ENCODE measurements around the gene UQCRC1.

Gene UQCRC1

DNA sequence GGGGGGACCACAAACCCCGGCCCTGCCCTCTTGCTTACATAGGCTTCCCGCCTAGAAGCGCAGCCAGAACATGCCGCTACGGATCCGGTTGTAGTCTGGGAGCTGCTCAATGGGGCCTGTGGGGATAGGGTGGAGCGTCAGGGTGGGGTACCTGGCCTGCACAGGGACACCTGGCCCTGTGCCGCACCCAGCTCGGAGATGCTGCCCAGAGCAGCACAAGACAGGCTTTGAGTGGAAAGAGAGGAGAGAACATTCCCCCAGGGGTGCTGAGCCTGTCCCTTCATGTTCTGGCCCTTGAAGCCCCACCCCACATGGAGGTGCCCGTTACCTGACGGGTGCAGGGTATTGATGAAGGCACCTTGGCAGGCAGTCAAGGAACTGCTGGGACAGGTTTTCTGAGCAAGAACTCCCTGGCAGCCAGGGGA is 10.4 kb downstream of the UQCRC1 start:
- DNase-seq (ENCODE audit: low read depth, low spot score) = no peak

DNA sequence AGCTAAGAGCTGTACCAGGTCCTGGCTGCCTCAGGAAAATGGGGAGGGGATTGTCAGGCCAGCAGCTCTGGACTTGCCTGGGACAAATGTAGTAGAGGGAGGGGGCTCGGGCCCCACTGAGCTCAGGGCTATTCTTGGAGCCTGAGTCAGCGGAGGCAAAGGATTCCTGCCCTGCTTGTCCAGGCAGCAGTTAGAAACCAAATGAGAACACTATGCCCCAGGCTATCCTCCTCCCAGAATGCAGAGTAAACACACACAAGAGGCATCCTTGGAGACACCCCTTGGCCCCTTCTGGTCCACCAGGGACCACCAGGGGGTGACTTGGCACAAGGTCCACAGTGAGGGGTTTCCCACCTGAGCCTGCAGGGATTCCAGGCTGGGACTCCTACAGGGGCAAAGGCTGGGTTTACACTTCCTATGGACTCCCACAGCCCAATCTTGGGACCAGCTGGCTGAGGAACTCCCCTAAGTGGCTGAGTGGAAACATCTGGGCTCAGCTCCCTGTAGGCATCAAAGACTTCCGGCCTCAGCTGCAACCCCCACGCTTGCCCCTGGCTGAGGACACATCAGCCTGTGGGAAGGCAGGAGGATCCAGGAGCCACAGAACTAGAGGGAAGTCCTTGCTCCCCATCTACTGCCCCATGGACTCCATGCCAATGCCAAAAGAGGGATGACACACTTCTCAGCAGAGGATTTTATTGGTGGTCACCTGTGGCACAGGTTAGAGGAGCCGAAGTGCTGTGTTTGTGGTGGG is 10.9 kb downstream of the UQCRC1 start:
- peak; percentile 94 for DNase-seq (ENCODE audit: low read depth, low spot score)

DNA sequence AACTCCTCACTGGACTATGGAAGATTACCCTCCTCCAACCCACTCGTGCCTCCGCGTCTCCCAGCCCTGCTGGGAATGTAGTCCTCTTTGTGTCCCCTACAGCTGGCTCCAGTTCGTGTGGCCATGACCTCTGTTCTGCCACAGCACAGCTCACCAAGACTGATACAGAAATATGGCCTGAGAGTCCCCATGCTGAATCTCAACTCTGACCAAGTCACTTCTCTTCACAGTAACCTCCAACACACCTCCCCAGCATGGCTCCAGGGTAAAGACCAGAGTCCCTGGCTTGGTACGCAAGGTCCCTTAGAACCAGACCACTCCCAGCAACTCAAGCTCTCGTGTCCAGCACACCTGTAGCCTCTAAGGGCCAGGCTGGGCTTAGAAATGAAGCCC is 12.0 kb downstream of the UQCRC1 start:
- no peak for DNase-seq (ENCODE audit: low read depth, low spot score)

DNA sequence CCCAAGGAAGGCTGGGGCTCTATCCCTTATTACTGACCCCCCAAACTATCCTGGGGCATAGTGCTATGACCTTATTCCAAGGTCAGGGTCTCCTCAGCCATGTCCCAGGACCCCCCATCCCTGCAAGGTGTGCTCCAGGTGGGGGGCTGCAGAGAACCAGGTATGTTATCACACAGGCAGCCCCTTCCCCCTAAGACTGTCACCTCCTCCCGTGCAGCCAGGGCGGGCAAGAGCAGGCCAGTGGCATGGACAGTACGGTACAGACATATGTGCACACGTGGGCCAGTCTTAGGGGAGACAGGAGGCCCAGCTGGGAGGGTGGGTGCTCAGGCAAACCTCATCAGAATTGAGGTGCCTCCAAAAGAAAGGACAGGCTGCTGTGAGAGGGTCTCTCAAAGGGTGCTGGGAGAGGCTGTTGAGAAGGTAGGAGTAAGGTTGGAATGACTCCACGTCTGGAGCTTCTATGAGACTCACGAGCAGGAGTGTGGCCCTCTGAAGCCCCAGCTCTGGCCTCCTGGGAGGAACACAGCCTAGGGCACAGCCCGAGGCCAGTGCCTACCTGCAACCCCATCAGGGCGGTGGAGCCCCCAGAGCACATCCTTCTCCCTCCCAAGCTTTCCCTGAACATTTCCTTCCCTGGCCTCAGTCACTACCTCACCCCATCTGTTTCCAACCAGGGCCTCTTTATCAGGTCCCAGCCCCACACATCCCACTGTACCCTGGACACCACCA is 12.6 kb downstream of the UQCRC1 start:
- DNase-seq (ENCODE audit: low read depth, low spot score) = no peak

DNA sequence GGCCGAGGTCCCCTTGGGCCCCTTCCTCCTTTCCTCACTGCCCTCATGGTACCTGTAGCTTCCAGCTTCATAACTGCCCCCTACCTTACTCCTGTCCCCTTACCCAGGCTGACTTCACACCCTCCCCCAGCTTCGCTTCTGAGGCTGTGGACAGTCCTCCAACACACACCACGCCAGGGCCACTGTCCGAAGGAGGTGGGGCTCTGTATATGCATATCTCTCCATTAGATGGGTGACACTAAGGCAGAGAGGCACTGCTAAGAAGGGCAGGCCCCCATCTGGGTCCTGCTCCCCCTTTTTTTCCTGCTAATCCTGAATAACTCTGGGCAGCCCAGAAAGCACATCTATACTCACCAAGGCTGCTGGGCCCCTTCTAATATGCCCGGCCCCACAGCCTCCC is 13.3 kb downstream of the UQCRC1 start:
- DNase-seq (ENCODE audit: low read depth, low spot score) = no peak

DNA sequence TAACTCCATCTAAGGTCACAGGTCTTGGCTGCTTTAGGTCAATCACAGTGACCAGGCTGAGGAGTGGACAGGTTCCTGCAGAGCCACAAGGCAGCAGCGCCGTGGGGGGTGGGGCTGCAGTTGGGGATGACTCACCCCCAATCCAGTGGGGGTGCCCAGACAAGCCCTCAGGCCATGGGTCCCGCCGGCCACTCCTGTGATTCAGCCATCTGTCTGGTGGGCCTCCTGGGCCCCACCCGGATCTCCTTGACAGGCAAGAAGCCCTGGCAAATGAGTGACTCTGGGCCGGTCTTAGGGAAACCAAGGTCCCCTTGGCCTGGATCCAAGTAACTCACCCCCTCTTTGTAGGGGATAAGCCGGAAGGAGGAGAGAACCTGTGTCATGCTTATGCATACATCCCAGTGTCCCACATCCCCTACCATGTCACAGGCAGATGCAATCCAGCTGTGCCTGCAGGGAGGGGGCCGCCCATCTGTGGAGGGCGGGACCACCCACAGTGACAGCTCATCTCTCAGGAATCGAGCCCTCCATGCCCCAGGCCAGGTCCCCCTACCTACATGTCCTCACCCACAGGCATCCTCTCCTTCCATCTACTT is 13.8 kb downstream of the UQCRC1 start:
- peak; percentile 88 for DNase-seq (ENCODE audit: low read depth, low spot score)

DNA sequence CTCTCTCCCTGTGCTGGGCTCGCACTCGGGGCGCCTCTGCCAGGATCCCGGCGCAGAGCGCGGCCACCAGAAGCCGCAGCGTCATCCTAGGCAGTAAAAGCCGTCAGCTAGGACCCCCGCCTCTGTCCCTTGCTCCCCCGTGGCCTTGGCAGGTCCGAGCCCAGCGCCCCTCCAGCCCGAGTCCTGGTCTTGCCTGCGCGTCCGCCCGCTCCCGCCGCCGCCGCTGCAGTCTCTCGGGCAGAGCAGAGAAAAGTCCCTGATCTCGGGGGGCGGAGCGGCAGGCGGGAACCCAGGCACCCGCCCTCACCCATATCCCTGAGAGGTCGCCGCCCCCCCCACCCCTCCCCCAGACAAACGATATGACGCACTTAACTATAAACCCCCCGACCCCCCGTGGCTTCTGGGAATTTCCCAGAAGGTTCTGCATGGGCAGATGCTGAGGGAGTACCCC is 14.3 kb downstream of the UQCRC1 start, which contains the start of gene COL7A1:
Gene COL7A1 (minus strand): TSS at position 255 of the 451 bp plus-strand sequence. CDS start 170 bp downstream, at position 85.
- DNase-seq (ENCODE audit: low read depth, low spot score) = peak; percentile 66

DNA sequence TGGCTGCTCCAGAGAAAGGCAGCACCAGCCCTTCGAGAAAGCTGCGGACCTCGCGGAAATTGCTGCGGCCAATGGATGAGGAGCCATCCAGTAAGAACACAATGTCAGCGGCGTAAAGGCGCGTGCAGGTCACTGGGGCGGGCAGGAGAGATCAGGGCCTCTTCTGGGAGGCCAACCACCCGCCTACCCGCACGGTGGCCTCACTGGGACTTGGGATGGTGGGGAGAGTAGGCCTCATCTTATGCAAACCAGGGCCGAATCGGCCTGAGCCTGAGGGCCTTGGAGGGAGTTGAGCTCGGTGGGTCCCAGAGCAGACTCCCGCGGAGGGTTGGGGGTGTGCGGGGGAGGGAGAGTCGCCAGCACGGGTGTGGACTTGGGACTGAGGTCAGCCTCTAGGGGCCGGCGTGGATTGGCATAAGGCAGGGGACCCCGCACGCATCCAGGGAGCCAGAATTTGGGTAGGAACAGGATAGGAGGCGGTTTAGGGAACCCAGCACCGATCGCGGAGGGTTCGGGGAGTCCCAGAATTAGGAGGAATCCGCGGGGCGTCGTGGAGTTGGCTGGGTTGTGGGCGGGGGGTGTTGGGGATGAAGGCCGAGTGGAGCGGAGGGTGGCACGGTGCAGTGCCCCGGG is 14.9 kb downstream of the UQCRC1 start:
- peak; percentile 33 for DNase-seq (ENCODE audit: low read depth, low spot score)

DNA sequence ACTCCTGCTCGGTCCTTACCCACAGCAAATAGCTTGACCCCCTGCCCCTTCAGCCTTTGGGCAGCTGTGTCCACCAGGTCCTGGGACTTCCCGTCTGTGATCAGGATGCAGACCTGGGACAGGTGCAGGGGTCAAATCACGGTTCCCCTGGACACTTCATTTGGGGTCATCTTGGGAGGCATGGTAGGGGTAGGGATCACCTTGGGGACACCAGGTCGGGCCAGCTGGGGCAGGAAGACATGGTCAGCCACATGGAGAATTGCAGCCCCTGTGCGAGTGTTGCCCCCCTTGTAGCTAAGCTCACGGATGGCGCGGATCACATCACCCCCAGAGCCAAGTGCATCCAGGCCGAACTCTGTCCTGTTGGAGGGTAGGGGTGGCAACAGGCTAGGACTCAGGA is 16.1 kb downstream of the UQCRC1 start:
- DNase-seq (ENCODE audit: low read depth, low spot score) = no peak

DNA sequence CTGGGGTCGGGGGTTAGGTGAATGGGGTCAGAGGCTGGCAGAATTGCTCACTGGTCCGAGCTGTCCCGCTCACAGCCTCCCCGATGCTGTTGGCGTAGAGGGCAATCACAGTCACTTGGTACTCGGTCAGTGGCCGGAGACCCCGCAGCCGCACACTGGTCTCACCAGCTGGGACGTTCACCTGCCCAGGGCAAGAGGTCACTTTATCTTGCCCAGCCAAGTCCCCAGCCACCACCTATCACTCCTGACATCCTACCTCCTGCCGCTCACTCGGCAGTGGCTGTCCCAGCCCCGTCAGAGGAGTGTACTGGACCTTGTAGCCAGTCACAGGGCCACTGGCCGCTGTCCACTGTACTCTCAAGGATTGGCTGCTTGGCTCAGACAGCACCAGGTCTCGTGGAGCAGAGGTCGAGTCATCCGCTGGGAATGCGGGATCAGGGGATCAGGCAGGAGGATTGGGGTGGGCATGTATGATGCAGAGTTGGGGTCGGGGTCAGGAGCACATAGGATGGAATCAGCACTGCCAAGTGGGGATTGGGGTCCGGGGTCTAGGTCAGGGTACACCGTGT is 16.8 kb downstream of the UQCRC1 start:
- DNase-seq (ENCODE audit: low read depth, low spot score) = peak; percentile 19

DNA sequence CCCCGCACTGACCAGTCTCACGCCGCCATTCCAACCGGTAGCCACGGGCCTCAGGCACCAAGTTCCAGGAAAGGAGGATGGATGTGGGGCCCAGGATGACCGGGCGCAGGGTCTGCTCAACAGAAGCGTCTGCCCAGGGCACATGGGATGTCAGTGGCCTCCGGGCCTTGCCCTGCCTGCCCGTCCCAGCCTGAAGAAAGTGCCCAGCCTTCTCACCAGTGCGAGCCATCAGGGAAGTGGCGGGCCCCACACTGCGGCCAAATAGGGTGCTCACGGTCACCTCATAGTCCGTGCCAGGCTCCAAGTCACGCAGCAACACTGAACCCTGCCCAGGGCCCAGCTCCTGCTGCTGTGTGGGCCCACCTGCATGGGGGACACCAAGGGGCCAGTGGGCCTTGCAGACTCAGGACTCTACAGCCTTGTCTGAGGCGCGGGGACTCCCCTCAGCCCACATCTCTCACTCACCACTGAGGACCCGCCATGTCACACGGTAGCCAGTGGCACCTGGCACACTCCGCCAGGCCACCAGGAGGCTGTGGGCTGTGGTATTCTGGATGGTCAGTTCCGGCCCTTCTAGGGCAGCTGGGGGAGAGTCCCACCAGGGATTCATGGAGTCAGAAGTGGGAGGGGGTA is 17.4 kb downstream of the UQCRC1 start:
- no peak for DNase-seq (ENCODE audit: low read depth, low spot score)

DNA sequence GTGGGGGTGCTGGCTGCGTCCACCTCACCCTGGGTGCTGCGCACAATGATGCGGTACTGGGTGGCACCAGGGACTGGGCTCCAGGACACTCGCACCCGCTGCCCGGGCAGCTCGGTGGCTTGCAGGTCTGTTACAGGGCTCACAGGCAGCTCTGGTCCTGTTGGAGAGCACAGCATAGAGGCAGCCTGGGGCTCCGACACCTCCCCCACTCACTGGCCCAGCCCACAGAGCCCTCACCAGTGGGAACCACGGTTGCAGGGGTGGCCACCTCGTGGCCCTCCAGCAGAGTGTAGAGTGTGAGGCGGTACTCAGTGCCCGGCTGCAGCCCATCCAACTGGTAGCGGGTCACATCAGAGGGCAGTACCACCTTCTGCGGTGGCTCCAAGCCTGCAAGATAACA is 18.0 kb downstream of the UQCRC1 start:
- no peak for DNase-seq (ENCODE audit: low read depth, low spot score)

DNA sequence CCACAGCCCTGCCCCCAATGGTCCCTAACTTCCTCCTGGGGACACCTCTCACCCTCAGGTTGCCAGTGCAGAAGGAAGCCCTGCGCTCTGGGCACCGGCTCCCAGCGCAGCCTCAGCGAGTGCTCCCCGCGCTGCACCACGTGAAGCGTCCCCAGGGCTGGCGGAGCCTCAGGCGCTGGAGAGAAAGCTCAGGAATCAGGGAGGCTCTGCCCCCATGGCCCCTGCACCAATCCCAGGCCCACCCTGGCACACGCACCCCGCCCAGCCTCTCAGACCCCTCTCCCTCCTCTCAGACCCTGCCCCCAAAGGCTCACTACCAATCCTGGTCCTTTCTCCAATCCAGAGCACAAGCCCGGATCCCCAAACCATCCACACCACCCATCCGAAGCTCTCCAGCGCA is 21.2 kb downstream of the UQCRC1 start:
- no peak for DNase-seq (ENCODE audit: low read depth, low spot score)

DNA sequence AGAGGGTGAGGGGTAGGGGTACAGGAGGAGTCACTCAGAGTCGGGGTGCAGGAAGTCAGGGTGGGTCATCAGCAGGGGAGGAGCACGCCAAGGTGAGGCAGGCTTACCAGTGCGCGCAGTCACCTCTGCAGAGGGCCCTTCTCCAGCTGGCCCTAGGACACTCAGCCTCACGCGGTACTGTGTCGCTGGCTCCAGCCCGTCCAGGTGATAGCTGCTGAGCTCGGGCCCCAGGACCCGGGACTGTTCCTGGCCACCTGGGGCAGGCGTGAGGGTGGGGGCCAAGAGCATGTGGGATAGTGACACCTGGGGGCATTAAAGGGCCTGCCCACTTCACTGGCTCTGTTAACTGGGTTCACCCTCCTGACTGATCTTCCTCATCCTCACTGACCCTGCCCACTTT is 21.8 kb downstream of the UQCRC1 start:
- no peak for DNase-seq (ENCODE audit: low read depth, low spot score)

DNA sequence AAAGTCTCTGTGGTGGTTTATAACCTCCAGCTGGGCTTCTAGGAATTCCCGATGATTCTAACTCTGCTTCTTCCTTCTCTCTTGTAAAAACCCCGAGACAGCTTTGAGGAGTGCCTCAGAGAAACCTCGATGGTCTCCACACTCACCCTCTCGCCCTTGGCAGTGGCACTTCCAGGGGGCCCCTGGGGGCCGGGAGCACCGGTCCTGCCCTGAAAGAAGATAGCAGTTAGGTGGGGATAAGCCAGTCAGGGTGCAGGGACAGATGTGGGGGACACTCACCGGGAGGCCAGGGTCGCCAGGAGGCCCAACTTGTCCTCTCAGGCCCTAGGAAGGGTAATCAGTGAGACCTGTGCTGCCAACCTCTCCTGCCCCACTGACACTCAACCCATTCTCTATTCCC is 24.0 kb downstream of the UQCRC1 start:
- no peak for DNase-seq (ENCODE audit: low read depth, low spot score)

DNA sequence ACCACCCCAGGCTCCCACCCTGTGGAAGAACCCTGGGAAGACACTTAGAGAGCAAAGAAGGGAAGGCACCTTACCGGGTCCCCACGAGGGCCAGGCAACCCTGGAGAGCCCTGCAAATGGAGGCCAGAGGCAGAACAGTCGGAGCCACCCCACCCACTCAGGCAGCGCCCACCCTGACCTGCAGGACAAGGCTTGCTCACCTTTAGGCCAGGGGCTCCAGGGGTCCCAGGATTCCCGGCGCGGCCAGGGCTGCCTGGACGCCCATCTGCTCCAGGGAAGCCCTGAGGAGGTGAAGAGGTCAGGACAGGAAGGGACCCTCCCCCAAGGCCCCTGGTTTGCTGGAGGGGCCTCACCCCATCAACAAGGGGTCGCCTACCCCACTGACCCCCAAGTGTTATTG is 24.6 kb downstream of the UQCRC1 start:
- DNase-seq (ENCODE audit: low read depth, low spot score) = no peak

DNA sequence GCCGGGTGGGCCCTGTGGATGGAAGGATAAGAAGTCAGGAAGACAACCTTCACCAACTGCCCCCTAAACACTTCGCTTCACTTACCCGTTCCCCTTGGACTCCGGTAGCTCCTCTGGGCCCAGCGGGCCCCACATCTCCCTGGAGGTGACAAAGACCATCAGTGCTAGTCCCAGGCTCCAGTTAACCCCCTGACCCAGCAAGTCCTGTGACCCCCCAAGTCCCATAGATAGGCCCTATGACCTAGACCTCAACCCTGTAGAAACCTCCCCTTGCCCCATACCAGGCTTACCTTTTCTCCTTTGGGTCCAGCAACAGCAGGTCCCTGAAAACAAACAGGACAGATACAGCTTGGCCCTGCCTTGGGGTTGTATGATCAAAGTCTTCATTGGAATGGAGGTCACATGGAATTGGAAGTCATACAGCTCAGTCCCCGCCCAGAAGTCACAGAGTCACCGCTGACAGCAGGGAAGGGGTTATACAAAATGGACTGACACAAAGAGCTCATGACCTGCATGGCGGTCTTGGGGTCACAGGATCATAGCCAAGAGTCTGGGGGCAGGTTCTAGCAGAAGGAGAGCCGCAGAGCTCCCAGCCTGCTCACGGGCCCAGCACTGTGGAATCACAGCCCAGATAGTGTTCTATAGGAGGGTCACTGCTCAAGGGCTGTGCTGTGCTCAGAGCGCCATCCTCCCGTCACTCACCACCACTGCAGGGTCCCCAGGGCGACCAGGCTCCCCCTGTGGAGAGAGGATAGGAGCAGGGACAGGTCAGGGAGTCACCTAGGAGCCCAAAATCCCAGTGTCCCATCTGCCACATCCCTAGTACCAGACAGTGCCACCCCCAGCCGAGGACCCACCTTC is 27.6 kb downstream of the UQCRC1 start:
- DNase-seq (ENCODE audit: low read depth, low spot score) = no peak

DNA sequence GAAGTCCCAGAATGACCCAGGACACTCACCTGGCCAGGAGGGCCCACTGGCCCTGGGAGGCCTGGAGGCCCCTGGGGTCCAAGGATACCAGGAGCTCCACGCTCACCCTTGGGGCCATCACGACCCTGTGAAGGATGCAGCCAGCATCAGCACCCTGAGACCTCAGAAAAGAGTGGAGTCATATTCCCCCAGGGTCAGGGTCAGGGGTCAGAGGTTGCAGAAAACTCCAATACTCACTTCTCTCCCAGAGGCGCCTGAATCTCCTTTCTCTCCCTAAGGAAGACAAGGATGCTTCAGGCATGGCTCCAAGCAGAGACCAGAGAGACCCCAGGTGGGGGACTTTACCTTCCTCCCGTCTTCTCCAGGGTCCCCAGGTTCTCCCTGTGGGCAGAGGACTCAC is 32.8 kb downstream of the UQCRC1 start:
- DNase-seq (ENCODE audit: low read depth, low spot score) = no peak

DNA sequence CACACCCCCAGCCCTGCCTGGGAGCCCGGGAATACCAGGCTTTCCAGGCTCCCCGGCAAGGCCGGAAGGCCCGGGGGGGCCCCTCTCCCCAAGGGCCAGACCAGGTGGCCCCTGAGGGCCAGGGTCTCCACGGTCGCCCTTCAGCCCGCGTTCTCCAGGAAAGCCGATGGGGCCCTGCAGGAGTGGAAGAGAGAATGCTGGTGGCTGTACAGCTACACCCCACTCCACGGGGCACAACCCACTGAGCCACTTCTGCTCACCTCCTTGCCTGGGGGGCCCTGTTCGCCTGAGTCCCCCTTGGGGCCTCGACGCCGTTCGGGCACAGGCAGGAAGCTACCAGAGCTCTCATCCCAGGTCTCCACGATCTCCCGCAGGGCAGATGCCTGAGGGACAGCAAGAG is 34.1 kb downstream of the UQCRC1 start:
- DNase-seq (ENCODE audit: low read depth, low spot score) = no peak

DNA sequence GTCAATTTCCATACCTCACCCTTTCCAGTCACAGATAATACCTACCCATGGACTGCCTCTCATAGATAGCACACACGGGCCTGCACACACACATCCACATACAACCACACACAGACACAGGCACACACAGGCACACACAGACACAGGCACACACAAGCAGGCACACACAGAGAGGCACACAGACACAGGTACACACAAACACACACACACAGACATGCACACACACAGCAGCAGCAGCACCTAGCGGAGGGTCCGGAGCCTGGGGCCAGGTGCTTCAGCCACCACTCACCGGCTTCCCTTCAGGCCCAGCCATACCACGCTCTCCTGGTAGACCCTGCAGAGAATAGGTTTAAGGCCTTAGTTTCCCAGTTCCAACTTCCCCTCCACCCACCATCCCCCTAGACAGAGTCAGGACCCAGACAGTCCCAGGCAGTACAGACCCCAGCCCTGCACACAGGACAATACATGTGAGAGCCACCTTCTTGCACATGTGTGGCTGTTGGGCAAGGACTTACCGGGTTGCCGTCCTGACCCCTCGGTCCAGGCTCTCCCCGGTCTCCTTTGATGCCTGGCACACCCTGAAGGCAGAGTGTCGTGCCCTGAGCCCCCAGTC is 35.4 kb downstream of the UQCRC1 start:
- DNase-seq (ENCODE audit: low read depth, low spot score) = no peak
